Measurements from ENCODE around the gene MYOM3.

Gene MYOM3

DNA sequence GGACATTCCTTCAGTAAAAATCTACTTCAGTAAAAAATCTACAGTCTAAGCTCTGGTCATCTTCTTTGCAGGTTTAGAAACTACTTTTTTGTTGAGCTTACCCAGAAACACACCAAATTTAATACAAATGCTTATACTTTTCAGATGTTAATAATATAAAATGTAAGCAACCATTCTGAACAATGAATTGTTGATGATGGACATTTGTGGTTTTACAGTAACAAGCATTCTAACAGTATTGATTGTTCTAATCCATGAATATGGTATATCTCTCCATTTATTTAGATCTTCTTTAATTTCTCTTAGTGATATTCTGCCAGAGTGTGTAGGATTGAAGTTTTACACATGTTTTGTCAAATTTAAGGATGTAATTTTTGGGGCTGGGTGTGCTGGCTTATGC is 104.9 kb downstream of the MYOM3 start:
- TF ChIP-seq, protein P1, sequence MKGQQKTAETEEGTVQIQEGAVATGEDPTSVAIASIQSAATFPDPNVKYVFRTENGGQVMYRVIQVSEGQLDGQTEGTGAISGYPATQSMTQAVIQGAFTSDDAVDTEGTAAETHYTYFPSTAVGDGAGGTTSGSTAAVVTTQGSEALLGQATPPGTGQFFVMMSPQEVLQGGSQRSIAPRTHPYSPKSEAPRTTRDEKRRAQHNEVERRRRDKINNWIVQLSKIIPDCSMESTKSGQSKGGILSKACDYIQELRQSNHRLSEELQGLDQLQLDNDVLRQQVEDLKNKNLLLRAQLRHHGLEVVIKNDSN (IDR thresholded peaks at IDR 0.05) = no peak
- TF ChIP-seq CREB1 (IDR thresholded peaks at IDR 0.05; ENCODE audit: low read depth) (no peak), EP300 (IDR thresholded peaks at IDR 0.05; ENCODE audit: borderline replicate concordance) (no peak), NFIC (IDR thresholded peaks at IDR 0.05) (no peak), YY1 (IDR thresholded peaks at IDR 0.05; ENCODE audit: low read depth) (no peak), EGR1 (IDR thresholded peaks at IDR 0.05) (no peak), FOXM1 (IDR thresholded peaks at IDR 0.05; ENCODE audit: borderline replicate concordance, low read depth) (no peak), TEAD4 (IDR thresholded peaks at IDR 0.05) (no peak), TCF12 (IDR thresholded peaks at IDR 0.05; ENCODE audit: low read depth) (no peak), CEBPB (IDR thresholded peaks at IDR 0.05) (no peak), REST (IDR thresholded peaks at IDR 0.05; ENCODE audit: low read depth) (no peak), TAF1 (IDR thresholded peaks at IDR 0.05; ENCODE audit: low read depth) (no peak)
- TF ChIP-seq, protein P2, sequence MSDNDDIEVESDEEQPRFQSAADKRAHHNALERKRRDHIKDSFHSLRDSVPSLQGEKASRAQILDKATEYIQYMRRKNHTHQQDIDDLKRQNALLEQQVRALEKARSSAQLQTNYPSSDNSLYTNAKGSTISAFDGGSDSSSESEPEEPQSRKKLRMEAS (IDR thresholded peaks at IDR 0.05) = no peak

Data from Ishikawa (cell line).